AML-193 (cell line): ENCODE results near the gene KIN.
A peak's percentile ranks its signal among the peaks of the same experiment; 100 is the strongest.
"Not testable (repeated sequence)": the region's sequence is repeated elsewhere in the genome, so short reads cannot be mapped to it uniquely, and the experiment has no call there.

Source experiments
- DNase-seq, 2 experiments: peaks; one replicate each; lab custom pipeline; 2025; lab: John Stamatoyannopoulos, UW

The KIN gene, protein sequence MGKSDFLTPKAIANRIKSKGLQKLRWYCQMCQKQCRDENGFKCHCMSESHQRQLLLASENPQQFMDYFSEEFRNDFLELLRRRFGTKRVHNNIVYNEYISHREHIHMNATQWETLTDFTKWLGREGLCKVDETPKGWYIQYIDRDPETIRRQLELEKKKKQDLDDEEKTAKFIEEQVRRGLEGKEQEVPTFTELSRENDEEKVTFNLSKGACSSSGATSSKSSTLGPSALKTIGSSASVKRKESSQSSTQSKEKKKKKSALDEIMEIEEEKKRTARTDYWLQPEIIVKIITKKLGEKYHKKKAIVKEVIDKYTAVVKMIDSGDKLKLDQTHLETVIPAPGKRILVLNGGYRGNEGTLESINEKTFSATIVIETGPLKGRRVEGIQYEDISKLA

GRCh38 chr10:7787857-7788638 is at the start of gene KIN, which contains the start of gene ATP5F1C:
TSS of gene KIN (minus strand) at chr10:7787993. CDS start at chr10:7787933, 60 bp downstream.
TSS of gene ATP5F1C (plus strand) at chr10:7788177. CDS start at chr10:7788208, 31 bp downstream.
- peak; percentile 86 to 92 for DNase-seq

DNA sequence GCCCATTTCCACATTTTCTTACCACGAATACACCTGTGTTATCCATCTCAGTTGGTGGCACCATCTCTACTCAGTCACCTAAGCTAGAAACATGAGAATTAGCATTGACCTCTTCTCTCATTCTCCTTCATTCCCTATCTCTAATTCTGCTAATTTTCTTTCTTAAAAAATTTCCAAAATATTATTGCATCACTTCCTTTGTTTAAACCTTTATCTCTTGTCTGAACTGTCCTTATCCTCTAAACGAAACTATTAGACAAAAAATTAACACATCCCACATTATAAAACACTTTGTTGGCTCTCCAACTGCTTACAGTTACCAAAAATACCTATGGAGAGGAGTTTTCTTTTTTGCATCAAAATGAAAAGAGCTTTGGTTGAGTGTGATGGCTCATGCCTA is 48.8 kb upstream of the KIN start:
- no peak for DNase-seq

- no peak for DNase-seq
Observed at GRCh38 chr10:7834262-7834661, 46.5 kb upstream of the KIN start.

DNA sequence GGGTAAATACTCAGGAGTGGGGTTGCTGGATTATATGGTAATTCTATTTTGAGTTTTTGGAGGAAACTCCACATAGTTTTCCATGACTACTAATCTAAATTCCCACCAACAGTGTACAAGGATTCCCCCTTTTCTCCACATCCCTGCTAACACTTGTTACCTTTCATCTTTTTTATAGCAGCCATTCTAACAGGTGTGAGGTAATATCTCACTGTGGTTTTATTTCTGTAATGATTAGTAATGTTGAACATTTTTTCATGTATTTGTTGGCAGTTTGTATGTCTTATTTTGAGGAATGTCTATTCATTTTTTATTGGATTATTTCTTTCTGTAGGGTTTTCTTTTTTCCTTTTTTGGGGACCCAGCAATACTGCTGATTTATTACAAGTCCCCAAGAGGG is 45.4 kb upstream of the KIN start:
- DNase-seq = no peak

GRCh38 chr10:7832060-7832459 is 44.3 kb upstream of the KIN start:
- DNase-seq = no peak

DNA sequence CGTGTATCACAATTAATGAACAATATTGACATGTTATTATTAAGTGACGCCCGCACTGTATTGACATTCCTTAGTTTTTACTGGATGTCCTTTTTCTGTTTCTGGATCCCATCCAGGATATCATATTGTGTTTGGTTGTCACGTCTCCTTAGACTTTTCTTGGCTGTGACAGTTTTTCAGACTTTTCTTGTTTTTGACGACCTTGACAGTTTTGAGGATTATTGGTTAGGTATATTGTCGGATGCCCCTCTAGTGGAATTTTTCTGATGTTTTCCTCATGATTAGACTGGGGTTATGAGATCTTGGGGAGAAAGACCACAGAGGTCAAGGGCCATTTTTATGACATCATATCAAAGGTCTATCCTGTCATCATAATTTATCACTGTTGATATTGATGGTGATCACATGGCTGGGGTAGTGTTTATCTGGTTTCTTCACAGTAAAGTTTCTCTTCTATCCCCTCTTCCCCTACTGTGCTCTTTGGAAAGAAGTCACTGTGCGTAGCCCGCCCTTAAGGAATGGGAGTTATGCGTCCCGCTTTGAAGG is 41.6 kb upstream of the KIN start:
- DNase-seq = no peak

GRCh38 chr10:7826971-7827370 is 39.2 kb upstream of the KIN start:
- no peak for DNase-seq

- DNase-seq = no peak
Observed at GRCh38 chr10:7824251-7824650, 36.5 kb upstream of the KIN start.

GRCh38 chr10:7819121-7819460 is 31.3 kb upstream of the KIN start:
- peak; percentile 50 to 65 for DNase-seq

DNA sequence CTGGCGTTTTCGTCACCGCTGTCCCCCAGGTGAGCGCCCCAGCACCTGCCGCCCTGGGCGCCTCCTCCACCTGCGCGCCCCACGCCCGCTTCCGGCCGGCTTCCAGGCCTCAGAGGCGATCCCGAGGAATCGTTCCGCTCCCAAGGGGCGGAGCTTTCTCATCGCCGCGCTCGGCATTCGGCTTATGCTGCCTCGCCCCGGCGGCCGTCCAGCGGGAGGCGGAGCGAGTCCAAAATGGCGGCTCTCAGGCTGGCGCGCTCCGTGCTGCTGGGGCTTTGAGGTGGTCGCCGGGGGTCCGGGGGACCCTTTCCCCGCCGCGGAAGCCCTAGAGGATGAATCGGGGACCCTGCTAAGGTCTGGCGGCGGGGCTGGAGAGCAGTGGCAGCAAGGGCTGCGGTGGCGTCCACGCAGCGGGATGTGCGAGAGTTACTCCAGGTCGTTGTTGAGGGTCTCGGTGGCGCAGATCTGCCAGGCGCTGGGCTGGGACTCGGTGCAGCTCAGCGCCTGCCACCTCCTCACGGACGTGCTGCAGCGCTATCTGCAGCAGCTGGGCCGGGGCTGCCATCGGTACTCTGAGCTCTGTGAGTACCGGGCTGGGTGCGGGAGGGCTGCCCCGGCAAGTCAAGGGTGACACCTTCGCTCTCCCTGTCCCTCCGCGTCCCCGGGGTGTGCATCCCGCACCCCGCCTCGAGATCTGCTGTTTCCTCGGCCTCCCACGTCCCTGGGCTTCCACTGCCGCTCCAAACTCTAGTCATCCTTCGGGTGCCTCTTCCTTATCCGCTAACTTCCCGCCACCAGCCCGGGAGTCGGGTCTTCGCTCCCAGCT is 30.7 kb upstream of the KIN start, which contains the start of gene TAF3:
Gene TAF3, plus strand, starts transcription at position 211 of the 826 bp plus-strand sequence. Its CDS starts 205 bp downstream, at position 416.
- peak; percentile 76 to 83 for DNase-seq

DNA sequence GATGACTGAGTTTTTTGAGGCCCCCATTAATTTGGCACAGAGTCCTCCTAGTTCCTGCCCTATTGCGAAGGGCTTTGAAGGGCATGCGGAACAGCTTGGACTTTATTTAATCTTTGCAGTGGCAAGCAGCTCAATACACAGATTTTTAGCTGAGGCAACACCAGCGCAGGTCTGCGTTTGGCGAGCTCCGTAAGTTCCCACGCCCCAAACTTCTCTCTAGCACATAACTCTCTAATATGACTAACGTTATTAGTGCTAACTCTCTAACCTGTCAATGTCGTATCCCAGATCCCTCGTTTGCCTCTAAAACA is 30.1 kb upstream of the KIN start:
- peak in 1 of 2 experiments; percentile 52 for DNase-seq

- DNase-seq = no peak
Observed at GRCh38 chr10:7817576-7817975, 29.8 kb upstream of the KIN start.

- DNase-seq = no peak
Observed at GRCh38 chr10:7813481-7813880, 25.7 kb upstream of the KIN start.

GRCh38 chr10:7811743-7812142 is 23.9 kb upstream of the KIN start:
- DNase-seq = not testable (repeated sequence)

DNA sequence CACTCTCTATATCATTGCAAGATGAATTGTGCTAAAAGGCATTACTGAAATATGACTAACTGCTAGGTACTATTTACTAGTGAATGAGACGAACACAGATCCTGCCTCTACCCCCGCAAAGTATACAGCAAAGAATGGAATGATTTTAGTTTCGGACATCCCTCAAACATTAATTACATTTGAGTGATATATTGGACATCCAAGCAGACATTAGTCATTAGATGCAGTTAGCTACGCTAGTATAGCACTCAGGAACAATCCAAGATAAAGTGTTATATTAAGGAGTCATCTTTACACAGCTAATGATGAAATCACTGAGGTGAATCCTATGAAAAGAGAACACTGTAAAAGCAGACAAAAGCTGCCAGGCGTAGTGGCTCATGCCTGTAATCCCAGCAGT is 23.2 kb upstream of the KIN start:
- DNase-seq = no peak

DNA sequence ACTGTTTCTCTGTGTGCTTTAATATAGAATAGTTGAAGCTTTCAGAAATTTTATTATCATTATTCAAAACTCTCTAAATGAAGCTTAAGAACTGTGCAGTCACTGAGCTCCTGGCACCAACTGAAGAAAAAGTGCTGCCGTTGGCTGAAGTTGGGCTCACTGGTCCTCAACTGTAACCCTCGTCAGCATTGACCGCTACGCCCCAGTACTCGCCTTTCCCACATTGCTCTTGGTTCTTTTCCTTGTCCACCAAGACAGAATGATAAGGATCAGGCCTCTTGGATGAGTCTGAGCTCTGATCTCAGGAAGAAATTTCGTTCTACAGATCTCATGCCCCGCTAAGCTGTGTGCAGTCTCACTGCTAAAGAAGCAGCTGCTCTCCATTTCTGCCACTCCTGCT is 22.6 kb upstream of the KIN start:
- no peak for DNase-seq

- DNase-seq = no peak
Observed at GRCh38 chr10:7808686-7809267, 21.0 kb upstream of the KIN start.

- no peak for DNase-seq
Observed at GRCh38 chr10:7804741-7805140, 16.9 kb upstream of the KIN start.

DNA sequence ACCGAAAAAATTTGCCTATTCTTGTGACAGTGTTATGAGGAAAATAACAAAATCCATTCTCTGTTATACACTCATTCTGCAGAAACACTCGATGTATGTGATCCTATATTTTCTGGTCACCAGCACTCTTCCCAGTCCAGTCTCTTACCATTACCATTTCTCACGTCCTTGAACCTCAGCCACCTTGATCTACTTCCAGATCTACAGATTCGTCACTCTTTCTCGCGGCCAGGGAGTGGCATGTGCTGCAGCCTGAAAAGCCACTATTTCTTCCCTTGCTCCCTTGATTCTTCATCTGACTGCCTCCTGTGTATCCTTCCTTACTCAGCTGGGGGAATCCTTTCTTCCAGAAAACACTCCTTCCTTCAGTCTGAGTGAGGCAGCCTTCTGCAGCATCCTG is 16.4 kb upstream of the KIN start:
- DNase-seq = no peak

GRCh38 chr10:7802606-7803005 is 14.8 kb upstream of the KIN start:
- DNase-seq = no peak

DNA sequence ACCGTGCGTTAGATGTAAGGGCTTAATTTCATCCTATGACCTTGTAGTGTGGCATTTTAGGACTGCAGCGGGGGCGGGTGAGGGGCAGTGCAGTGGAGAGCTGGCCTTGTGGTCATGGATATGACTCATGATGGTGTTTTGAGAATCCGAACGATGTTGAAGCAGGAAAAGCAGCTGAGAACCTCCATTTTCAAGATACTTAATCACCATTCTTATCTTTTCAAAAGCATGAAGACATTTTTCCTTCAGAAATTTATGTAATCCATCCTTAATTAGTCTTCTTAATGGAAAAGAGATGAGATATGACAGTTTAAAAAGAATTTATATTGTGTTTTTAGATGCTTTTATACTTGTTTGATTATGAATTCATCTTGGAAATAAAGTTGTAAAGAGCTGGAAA is 9.8 kb upstream of the KIN start:
- no peak for DNase-seq

- no peak for DNase-seq
Observed at GRCh38 chr10:7795605-7796004, 7.8 kb upstream of the KIN start.
